Parathyroid adenoma (tissue), 2 donors: ENCODE results near the gene UMPS.

Source experiments
- H2AFZ ChIP-seq: fragments of 300-600 bp; sonication (generic); one replicate; pipeline ENCODE4 v1.7.0; 2017; ENCODE audit warnings: antibody characterized with exemption, mild to moderate bottlenecking
- H3K27ac ChIP-seq: fragments of 300-600 bp; sonication (generic); one replicate; pipeline ENCODE4 v1.7.0; 2017
- H3K27me3 ChIP-seq: fragments of 300-600 bp; sonication (generic); one replicate; pipeline ENCODE4 v1.7.0; 2017; ENCODE audit warnings: low read length; ENCODE audit not compliant: control insufficient read depth, insufficient read depth
- H3K36me3 ChIP-seq: fragments of 300-600 bp; sonication (generic); one replicate; pipeline ENCODE4 v1.7.0; 2017; ENCODE audit warnings: low read length; ENCODE audit not compliant: control insufficient read depth, insufficient read depth
- H3K4me1 ChIP-seq: fragments of 300-600 bp; sonication (generic); one replicate; pipeline ENCODE4 v1.7.0; 2017; ENCODE audit warnings: control low read depth
- H3K4me2 ChIP-seq: fragments of 300-600 bp; sonication (generic); one replicate; pipeline ENCODE4 v1.7.0; 2017; ENCODE audit warnings: low read length
- H3K4me3 ChIP-seq: fragments of 300-600 bp; sonication (generic); one replicate; pipeline ENCODE4 v1.7.0; 2017; ENCODE audit warnings: low read depth, low read length
- H3K79me2 ChIP-seq: fragments of 300-600 bp; sonication (generic); one replicate; pipeline ENCODE4 v1.7.0; 2017; ENCODE audit warnings: control low read depth
- H3K9ac ChIP-seq: fragments of 300-600 bp; sonication (generic); one replicate; pipeline ENCODE4 v1.7.0; 2017; ENCODE audit warnings: mild to moderate bottlenecking
- H3K9me3 ChIP-seq: fragments of 300-600 bp; sonication (generic); one replicate; pipeline ENCODE4 v1.7.0; 2017; ENCODE audit warnings: low read length; ENCODE audit not compliant: control insufficient read depth
- CTCF ChIP-seq: fragments of 300-600 bp; sonication (generic); IDR thresholded peaks from one replicate; pipeline ENCODE4 v1.7.0; 2017; ENCODE audit warnings: antibody characterized with exemption, mild to moderate bottlenecking
- donor health status: primary hyperparathyroidism.

UMPS gene

GRCh38 chr3:124685481-124685880, 44.8 kb upstream of the UMPS start:
- Histone ChIP-seq H3K4me2 (no peak overlapping the region), H3K4me1 (no peaks in the 10 kb centered on the region), H3K79me2 (no peaks in the 10 kb centered on the region), H2AFZ (no peak overlapping the region), H3K9ac (no peak overlapping the region), H3K27me3 (no peaks in the 10 kb centered on the region), H3K9me3 (no peaks in the 10 kb centered on the region), H3K36me3 (no peaks in the 10 kb centered on the region), H3K4me3 (no peak overlapping the region), H3K27ac (no peak overlapping the region)
- TF ChIP-seq CTCF = no peak

- H3K4me3 ChIP-seq = no peak overlapping the region
- no peak overlapping the region for H3K9ac ChIP-seq
- no peak overlapping the region for H3K4me2 ChIP-seq
- H3K27ac ChIP-seq = no peak overlapping the region
- no peak overlapping the region for H2AFZ ChIP-seq
- H3K79me2 ChIP-seq = no peaks in the 10 kb centered on the region
- no peaks in the 10 kb centered on the region for H3K9me3 ChIP-seq
- H3K4me1 ChIP-seq = no peaks in the 10 kb centered on the region
- no peaks in the 10 kb centered on the region for H3K27me3 ChIP-seq
- no peak for TF ChIP-seq CTCF
- no peaks in the 10 kb centered on the region for H3K36me3 ChIP-seq
These were observed 44.1 kb upstream of the UMPS start for GRCh38 chr3:124686028-124686670.

GRCh38 chr3:124688581-124689454, 41.4 kb upstream of the UMPS start:
- peak; percentile 80 for TF ChIP-seq CTCF
- H2AFZ ChIP-seq = no peak overlapping the region
- peak overlapping the region; percentile 43 for H3K4me2 ChIP-seq
- H3K9me3 ChIP-seq = no peaks in the 10 kb centered on the region
- H3K4me1 ChIP-seq = no peaks in the 10 kb centered on the region
- no peaks in the 10 kb centered on the region for H3K36me3 ChIP-seq
- H3K9ac ChIP-seq = no peak overlapping the region
- H3K4me3 ChIP-seq = no peak overlapping the region
- no peaks in the 10 kb centered on the region for H3K79me2 ChIP-seq
- no peak overlapping the region for H3K27ac ChIP-seq
- no peaks in the 10 kb centered on the region for H3K27me3 ChIP-seq

GRCh38 chr3:124691599-124691998, 38.7 kb upstream of the UMPS start:
- no peak overlapping the region for H3K4me2 ChIP-seq
- H3K9me3 ChIP-seq = no peaks in the 10 kb centered on the region
- no peaks in the 10 kb centered on the region for H3K27me3 ChIP-seq
- H3K27ac ChIP-seq = no peak overlapping the region
- H3K4me1 ChIP-seq = no peaks in the 10 kb centered on the region
- H3K36me3 ChIP-seq = no peaks in the 10 kb centered on the region
- no peak overlapping the region for H2AFZ ChIP-seq
- H3K79me2 ChIP-seq = no peaks in the 10 kb centered on the region
- H3K4me3 ChIP-seq = no peak overlapping the region
- H3K9ac ChIP-seq = no peak overlapping the region
- no peak for TF ChIP-seq CTCF
